GM20431 (cell line): ENCODE results near the gene DISP3.

Experiments
- in situ Hi-C: fragments of 300-500 bp; cut with MseI, MboI; formaldehyde crosslinking; loops from one replicate; pipeline ENCODE4 v1.15.0; 2020; ENCODE audit warnings: low sequenced_read_pairs; ENCODE audit not compliant: unreplicated experiment

Gene DISP3

GRCh38 chr1:11485191-11485590, 6.2 kb downstream of the DISP3 start:
- in situ Hi-C loops = no loop called here

GRCh38 chr1:11486231-11487009, 7.5 kb downstream of the DISP3 start:
- in situ Hi-C loops = no loop called here

- in situ Hi-C loops = no loop called here
These were observed 8.3 kb downstream of the DISP3 start for GRCh38 chr1:11487196-11487751.

GRCh38 chr1:11488201-11488770, 9.3 kb downstream of the DISP3 start:
- in situ Hi-C loops = no loop called here

GRCh38 chr1:11488966-11489625, 10.1 kb downstream of the DISP3 start:
- in situ Hi-C loops = no loop called here

GRCh38 chr1:11492235-11492634, 13.3 kb downstream of the DISP3 start:
- in situ Hi-C loops = no loop called here

GRCh38 chr1:11493972-11494655, 15.2 kb downstream of the DISP3 start:
- in situ Hi-C loops = no loop called here

- in situ Hi-C loops = no loop called here
These were observed 15.8 kb downstream of the DISP3 start for GRCh38 chr1:11494771-11495170.

GRCh38 chr1:11495579-11495978, 16.6 kb downstream of the DISP3 start:
- in situ Hi-C loops = no loop called here

GRCh38 chr1:11496551-11497080, 17.7 kb downstream of the DISP3 start:
- in situ Hi-C loops = no loop called here

GRCh38 chr1:11498956-11499594, 20.1 kb downstream of the DISP3 start:
- in situ Hi-C loops = no loop called here

- in situ Hi-C loops = no loop called here
These were observed 20.8 kb downstream of the DISP3 start for GRCh38 chr1:11499601-11500331.

- in situ Hi-C loops = no loop called here
These were observed 21.9 kb downstream of the DISP3 start for GRCh38 chr1:11500881-11501280.

GRCh38 chr1:11501491-11501897, 22.5 kb downstream of the DISP3 start:
- in situ Hi-C loops = no loop called here

- in situ Hi-C loops = no loop called here
These were observed 23.0 kb downstream of the DISP3 start for GRCh38 chr1:11501906-11502485.

GRCh38 chr1:11502516-11502915, 23.6 kb downstream of the DISP3 start:
- in situ Hi-C loops = no loop called here

GRCh38 chr1:11504599-11504998, 25.6 kb downstream of the DISP3 start:
- in situ Hi-C loops = no loop called here

GRCh38 chr1:11505591-11506538, 26.9 kb downstream of the DISP3 start:
- in situ Hi-C loops = no loop called here
